ENCODE measurements around the gene PRKAG2.

PRKAG2 gene

GRCh38 chr7:151900986-151901621, 24.2 kb upstream of the PRKAG2 start:
- DNase-seq (ENCODE audit: low spot score) = no peak

- no peak for DNase-seq (ENCODE audit: low spot score)
Measured at GRCh38 chr7:151900591-151900985, 23.7 kb upstream of the PRKAG2 start.

- no peak for DNase-seq (ENCODE audit: low spot score)
Measured at GRCh38 chr7:151899513-151900360, 22.8 kb upstream of the PRKAG2 start.

GRCh38 chr7:151897951-151898686, 21.2 kb upstream of the PRKAG2 start:
- no peak for DNase-seq (ENCODE audit: low spot score)

- no peak for DNase-seq (ENCODE audit: low spot score)
Measured at GRCh38 chr7:151897161-151897731, 20.3 kb upstream of the PRKAG2 start.

- no peak for DNase-seq (ENCODE audit: low spot score)
Measured at GRCh38 chr7:151896486-151896885, 19.6 kb upstream of the PRKAG2 start.

GRCh38 chr7:151896086-151896485, 19.2 kb upstream of the PRKAG2 start:
- no peak for DNase-seq (ENCODE audit: low spot score)

GRCh38 chr7:151895631-151896031, 18.7 kb upstream of the PRKAG2 start:
- no peak for DNase-seq (ENCODE audit: low spot score)

GRCh38 chr7:151895008-151895630, 18.2 kb upstream of the PRKAG2 start:
- DNase-seq (ENCODE audit: low spot score) = no peak

GRCh38 chr7:151894111-151895007, 17.4 kb upstream of the PRKAG2 start:
- DNase-seq (ENCODE audit: low spot score) = no peak

- DNase-seq (ENCODE audit: low spot score) = no peak
Measured at GRCh38 chr7:151893405-151893923, 16.5 kb upstream of the PRKAG2 start.

- DNase-seq (ENCODE audit: low spot score) = no peak
Measured at GRCh38 chr7:151891753-151892152, 14.8 kb upstream of the PRKAG2 start.

- DNase-seq (ENCODE audit: low spot score) = no peak
Measured at GRCh38 chr7:151891182-151891581, 14.3 kb upstream of the PRKAG2 start.

GRCh38 chr7:151890355-151891004, 13.6 kb upstream of the PRKAG2 start:
- DNase-seq (ENCODE audit: low spot score) = no peak

- no peak for DNase-seq (ENCODE audit: low spot score)
Measured at GRCh38 chr7:151889406-151890354, 12.8 kb upstream of the PRKAG2 start.

GRCh38 chr7:151888079-151889067, 11.5 kb upstream of the PRKAG2 start:
- DNase-seq (ENCODE audit: low spot score) = no peak

- no peak for DNase-seq (ENCODE audit: low spot score)
Measured at GRCh38 chr7:151886783-151887182, 9.9 kb upstream of the PRKAG2 start.

- no peak for DNase-seq (ENCODE audit: low spot score)
Measured at GRCh38 chr7:151885202-151885580, 8.3 kb upstream of the PRKAG2 start.
